HG03066 (cell line): ENCODE results near the gene ARSD.
A peak's percentile ranks its signal among the peaks of the same experiment; 100 is the strongest.
"Not testable (repeated sequence)": the region's sequence is repeated elsewhere in the genome, so short reads cannot be mapped to it uniquely, and the experiment has no call there.

ENCODE experiments used
- ATAC-seq: cut with Tn5 transposase; IDR thresholded peaks from one replicate; pipeline ENCODE4 v1.9.1; 2021; ENCODE audit warnings: low read depth; ENCODE audit not compliant: unreplicated experiment

ARSD gene

GRCh38 chrX:2933125-2933900 lies 4.2 kb upstream of the ARSD start:
- ATAC-seq = no peak

GRCh38 chrX:2931612-2932011 lies 2.5 kb upstream of the ARSD start:
- no peak for ATAC-seq

DNA sequence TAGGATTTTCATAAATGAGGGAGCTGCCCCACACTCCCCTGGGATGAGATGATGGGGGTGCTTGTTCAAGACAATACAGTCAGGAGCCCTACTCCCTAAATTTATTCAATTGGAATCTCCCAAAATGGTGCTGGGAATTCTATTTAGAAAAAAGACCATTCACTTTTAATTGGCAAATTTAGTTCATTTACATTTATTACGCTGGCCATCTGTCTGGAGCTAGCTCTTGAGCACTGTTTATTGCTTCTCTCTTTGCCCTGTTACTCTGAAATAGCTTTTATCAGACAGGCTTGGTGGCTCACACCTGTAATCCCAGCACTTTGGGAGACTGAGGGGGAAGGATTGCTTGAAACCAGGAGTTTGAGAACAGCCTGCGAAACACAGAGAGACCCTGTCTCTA lies 2.0 kb upstream of the ARSD start:
- ATAC-seq = no peak

DNA sequence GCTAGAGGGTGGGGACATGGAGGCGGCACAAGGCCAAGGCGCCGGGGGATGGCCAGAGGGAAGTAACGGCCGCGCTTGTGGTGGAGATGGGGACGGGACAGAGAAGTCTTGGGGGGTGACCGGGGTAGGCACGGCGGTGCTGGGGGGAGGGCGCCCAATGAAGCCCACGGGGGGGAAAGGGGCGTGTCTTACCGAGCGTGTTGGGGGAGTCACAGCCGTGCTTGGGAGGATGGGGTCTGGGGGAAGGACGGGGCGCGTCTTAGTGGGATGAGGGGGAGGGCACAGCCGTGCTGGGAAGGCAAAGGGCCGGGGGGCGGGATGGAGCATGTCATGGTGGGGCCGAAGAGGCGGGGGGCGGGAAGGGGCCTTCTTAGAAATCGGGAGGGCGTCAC lies 952 bp downstream of the ARSD start:
- ATAC-seq = no peak

GRCh38 chrX:2926664-2927275 lies 2.4 kb downstream of the ARSD start:
- no peak for ATAC-seq

DNA sequence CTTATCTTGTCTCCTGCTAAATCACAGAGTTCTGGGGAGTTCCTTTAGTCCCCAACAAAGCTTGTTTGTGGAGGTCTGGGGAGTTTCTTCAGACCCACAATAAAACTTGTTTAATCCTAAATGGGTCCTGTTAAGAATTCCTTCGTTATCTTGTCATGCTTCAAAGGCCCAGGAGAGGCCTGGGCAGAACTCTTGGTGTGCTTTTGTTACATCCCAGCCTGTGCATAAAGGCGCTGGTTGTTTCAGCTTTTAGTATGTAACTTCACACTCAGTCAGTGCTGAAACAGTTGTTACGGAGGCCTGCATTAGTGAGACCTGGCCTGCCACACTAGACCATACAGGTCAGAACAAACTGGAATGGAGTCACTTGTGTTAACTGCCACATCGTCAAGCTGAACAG lies 2.9 kb downstream of the ARSD start:
- not testable (repeated sequence) for ATAC-seq

- no peak for ATAC-seq
Measured at GRCh38 chrX:2924151-2924550, 5.0 kb downstream of the ARSD start.

DNA sequence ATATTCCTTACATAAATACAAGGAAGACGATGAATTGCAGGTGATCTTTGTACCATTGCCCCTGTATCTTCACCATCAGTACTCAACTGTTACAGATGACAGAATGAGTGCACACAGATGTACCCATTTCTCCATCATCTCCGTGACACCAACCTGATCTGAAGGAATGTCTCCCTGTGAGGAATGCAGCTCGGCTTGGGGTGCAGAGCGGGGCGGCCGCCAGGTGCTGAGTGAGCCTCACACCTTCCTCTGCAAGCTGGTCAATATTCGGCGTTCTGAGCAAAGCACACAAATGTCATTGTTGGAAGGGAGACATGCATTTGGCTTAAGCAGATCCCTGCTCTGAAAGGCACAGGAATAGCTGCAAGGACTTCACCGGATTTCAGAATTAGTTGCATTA lies 7.4 kb downstream of the ARSD start:
- no peak for ATAC-seq

DNA sequence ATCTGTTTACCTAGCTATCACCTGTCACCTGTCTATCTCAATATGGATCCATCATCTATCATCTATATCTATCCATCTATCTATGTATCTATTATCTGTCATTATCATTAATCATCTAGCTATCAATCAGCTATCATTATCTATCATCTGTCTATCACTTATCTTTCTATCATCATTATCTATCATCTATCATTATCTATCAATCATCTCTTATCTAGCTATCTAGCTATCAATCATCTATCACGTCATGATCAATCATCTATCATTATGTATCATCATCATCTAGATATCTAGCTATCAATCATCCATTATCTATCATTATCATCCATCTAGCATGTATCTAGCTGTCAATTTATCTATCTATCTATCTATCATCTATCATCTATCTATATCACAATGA lies 7.9 kb downstream of the ARSD start:
- ATAC-seq = no peak

DNA sequence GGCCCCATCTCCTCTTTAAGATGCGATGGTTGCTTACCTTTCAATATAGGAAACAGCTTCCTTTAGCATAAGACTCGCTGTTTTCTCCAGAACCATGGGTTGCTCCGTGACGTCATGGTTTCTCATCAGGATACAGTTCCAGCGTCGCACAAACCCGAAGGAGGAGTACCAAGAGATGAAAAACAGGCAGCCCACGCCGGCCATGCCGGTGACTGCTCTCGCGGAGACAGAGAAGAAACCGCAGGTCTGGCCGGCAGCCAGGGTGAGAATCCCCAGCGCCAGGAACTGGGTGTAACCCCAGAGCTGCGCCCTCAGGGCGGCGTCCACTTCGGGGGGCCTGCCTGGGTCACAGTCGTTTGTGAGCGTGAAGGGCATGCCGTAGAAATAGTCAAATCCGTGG lies 11.4 kb downstream of the ARSD start:
- no peak for ATAC-seq

GRCh38 chrX:2913118-2913517 lies 16.0 kb downstream of the ARSD start:
- ATAC-seq = no peak

DNA sequence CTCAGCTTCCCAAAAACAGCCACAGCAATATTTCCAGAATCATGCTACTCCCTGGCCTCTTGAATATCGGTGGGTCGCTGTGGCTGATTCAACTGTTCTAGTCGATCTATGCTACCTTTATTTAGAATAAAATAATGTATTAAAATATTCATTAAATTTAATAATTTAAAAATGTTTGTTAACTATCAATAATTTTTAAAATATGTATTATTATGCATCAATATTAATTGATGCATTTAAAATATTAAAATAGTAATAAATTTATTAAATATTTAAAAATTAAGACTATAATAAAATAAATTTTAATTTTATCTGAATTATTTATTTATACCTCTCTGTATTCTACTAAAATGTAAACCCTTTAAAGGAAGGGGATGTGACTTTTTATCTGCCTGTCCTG lies 19.0 kb downstream of the ARSD start:
- no peak for ATAC-seq

DNA sequence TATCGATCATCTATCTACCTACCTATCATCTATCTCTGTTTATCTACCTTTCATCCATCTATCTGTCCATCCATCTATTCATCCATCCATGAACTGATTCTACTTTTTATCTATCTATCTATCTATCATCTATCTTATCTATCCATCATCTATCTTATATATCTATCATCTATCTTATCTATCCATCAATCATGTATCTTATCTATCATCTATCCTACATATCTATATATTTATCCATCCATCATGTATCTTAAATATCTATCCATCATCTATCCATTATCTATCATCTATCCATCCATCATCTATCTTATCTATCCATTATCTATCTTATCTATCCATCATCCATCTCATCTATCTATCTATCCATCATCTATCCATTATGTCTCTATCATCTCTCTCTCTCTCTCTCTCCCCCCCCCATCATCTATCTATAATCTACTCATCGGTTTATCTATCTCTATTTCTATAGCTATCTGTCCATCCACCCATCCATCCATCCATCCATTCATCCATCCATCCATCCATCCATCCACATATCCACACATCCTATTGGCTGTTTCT lies 20.9 kb downstream of the ARSD start:
- ATAC-seq = no peak

DNA sequence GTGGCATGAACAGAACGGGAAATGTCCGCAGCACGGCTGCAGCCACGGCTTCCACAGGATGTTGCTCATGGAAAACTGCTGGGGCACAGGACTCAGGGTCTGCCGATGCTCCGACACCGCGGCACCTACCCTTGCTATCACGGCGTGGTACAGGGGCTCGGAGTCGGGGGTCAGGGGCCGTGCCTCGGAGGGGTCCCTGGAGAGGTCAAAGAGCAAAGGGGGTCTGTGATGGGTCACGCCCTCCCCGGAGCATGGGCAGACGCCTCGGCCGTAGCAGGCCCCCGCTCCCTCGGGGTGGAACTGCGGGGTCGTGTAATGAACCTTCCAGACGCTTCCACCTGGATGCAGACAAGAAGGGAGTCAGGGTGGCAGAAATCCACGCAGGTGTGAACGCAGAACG lies 21.8 kb downstream of the ARSD start:
- no peak for ATAC-seq

DNA sequence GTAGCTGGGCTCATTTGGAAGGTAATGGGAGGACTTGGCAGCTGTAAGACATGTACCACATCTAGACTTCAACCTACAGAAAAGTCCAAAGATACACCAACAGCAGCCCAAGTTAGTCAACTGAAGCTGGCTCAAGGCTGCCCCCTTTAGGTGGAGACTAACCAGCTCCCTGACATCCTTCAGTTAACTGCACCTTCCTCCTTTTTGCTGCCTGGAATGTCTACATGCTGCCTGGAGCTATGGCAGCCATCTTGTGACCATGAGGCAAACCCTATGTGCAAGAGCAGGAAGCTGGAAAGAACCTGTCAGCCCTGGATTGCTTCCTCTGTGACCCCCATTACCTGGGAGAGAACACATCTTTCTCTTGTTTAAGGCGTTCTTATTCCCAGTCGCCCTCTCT lies 25.8 kb downstream of the ARSD start:
- ATAC-seq = no peak

DNA sequence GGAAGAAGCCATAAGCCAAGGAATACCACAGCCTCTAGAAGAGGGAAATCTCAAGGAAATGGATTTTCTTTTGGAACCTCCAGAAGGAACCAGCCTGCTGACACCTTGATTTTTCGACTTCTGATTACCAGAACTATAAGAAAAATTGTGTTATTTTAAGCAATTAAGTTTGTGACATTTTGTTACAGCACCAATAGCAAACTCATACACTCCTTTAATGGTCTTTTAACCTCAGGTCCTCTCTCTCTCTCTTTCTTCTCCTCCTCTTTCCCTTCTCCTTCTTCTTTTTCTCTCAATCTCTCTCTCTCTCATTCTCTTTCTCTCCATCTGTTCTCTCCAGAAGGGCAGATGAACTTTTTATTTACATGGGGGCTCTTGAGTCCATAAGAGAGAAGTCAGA lies 26.3 kb downstream of the ARSD start:
- no peak for ATAC-seq

- ATAC-seq = no peak
Measured at GRCh38 chrX:2901367-2902036, 27.6 kb downstream of the ARSD start.

- no peak for ATAC-seq
Measured at GRCh38 chrX:2898846-2899512, 30.2 kb downstream of the ARSD start.

GRCh38 chrX:2897690-2898623 lies 31.2 kb downstream of the ARSD start:
- peak; percentile 69 for ATAC-seq

DNA sequence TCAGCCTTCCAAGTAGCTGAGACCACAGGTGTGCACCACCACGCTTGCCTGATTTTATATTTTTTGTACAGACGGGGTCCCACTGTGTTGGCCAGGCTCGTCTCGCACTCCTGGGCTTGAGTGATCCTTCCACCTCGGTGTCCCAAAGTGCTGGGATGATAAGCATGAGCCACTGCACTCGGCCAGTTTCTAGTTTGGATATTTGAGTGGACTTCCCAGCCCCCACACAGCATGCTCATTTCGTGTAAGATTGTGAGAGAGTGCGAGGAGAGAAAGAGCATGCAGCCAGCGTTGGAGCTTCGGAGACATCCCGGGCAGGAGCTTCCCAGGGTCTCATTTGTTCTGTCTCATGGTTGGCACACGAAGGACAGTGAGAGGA lies 31.8 kb downstream of the ARSD start:
- no peak for ATAC-seq
